Measurements from ENCODE around the gene SRRM5.

SRRM5 gene

GRCh38 chr19:43611788-43612187 lies at the start of gene SRRM5:
SRRM5 (plus strand) TSS chr19:43612088; CDS start chr19:43612122, 34 bp downstream.
- Mint-ChIP-seq H3K27me3 (ENCODE audit: low read depth) (no peaks in the 10 kb centered on the region), H3K9me3 (no peaks in the 10 kb centered on the region), H3K36me3 (ENCODE audit: low read depth) (peaks cover 57% of the 10 kb centered on the region), H3K4me3 (no peak within 1 kb of the TSS), H3K4me1 (peaks cover 7% of the 10 kb centered on the region), H3K27ac (peak within 1 kb of the TSS; percentile 47 to 54 (median 53))
- no peak for TF ChIP-seq CTCF (IDR thresholded peaks at IDR 0.05; ENCODE audit: unreplicated experiment in 3 of 3)

GRCh38 chr19:43562226-43562697 lies 49.6 kb upstream of the SRRM5 start:
- Mint-ChIP-seq H3K9me3 (no peaks in the 10 kb centered on the region), H3K4me1 (peaks cover 5% of the 10 kb centered on the region), H3K27ac (no peak overlapping the region)

GRCh38 chr19:43562698-43563241 lies 49.1 kb upstream of the SRRM5 start:
- H3K4me1 Mint-ChIP-seq: peaks cover 5% of the 10 kb centered on the region
- no peak for TF ChIP-seq CTCF (IDR thresholded peaks at IDR 0.05; ENCODE audit: unreplicated experiment in 3 of 3)
- H3K36me3 Mint-ChIP-seq (ENCODE audit: low read depth): peaks cover 45% of the 10 kb centered on the region
- no peak overlapping the region for H3K27ac Mint-ChIP-seq
- no peak overlapping the region for H3K4me3 Mint-ChIP-seq
- H3K9me3 Mint-ChIP-seq: no peaks in the 10 kb centered on the region
- H3K27me3 Mint-ChIP-seq (ENCODE audit: low read depth): no peaks in the 10 kb centered on the region

More at GRCh38 chr19:43562226-43562697, 49.6 kb upstream of the SRRM5 start:
- H3K27me3 Mint-ChIP-seq (ENCODE audit: low read depth): no peaks in the 10 kb centered on the region
- TF ChIP-seq CTCF (IDR thresholded peaks at IDR 0.05; ENCODE audit: unreplicated experiment in 3 of 3): no peak
- peaks cover 47% of the 10 kb centered on the region for H3K36me3 Mint-ChIP-seq (ENCODE audit: low read depth)
- H3K4me3 Mint-ChIP-seq: no peak overlapping the region

GRCh38 chr19:43563816-43564457 lies 48.0 kb upstream of the SRRM5 start:
- Mint-ChIP-seq H3K27me3 (ENCODE audit: low read depth) (no peaks in the 10 kb centered on the region), H3K36me3 (ENCODE audit: low read depth) (peaks cover 41% of the 10 kb centered on the region), H3K4me1 (peaks cover 5% of the 10 kb centered on the region), H3K9me3 (no peaks in the 10 kb centered on the region), H3K4me3 (no peak overlapping the region), H3K27ac (no peak overlapping the region)
- no peak for TF ChIP-seq CTCF (IDR thresholded peaks at IDR 0.05; ENCODE audit: unreplicated experiment in 3 of 3)

- no peaks in the 10 kb centered on the region for H3K27me3 Mint-ChIP-seq (ENCODE audit: low read depth)
- H3K36me3 Mint-ChIP-seq (ENCODE audit: low read depth): peaks cover 37% of the 10 kb centered on the region
- H3K4me1 Mint-ChIP-seq: peaks cover 5% of the 10 kb centered on the region
- no peak overlapping the region for H3K4me3 Mint-ChIP-seq
- no peaks in the 10 kb centered on the region for H3K9me3 Mint-ChIP-seq
- no peak overlapping the region for H3K27ac Mint-ChIP-seq
- TF ChIP-seq CTCF (IDR thresholded peaks at IDR 0.05; ENCODE audit: unreplicated experiment in 3 of 3): no peak
These were observed 47.1 kb upstream of the SRRM5 start for GRCh38 chr19:43564800-43565199.

- no peak for TF ChIP-seq CTCF (IDR thresholded peaks at IDR 0.05; ENCODE audit: unreplicated experiment in 3 of 3)
- H3K27ac Mint-ChIP-seq: no peak overlapping the region
- peaks cover 29% of the 10 kb centered on the region for H3K36me3 Mint-ChIP-seq (ENCODE audit: low read depth)
- H3K4me1 Mint-ChIP-seq: peaks cover 17% of the 10 kb centered on the region
- no peaks in the 10 kb centered on the region for H3K9me3 Mint-ChIP-seq
- no peaks in the 10 kb centered on the region for H3K27me3 Mint-ChIP-seq (ENCODE audit: low read depth)
- no peak overlapping the region for H3K4me3 Mint-ChIP-seq
These were observed 42.2 kb upstream of the SRRM5 start for GRCh38 chr19:43569657-43570056.
